Right forelimb (tissue), 1 donor: ENCODE measurements around the gene ZDHHC11.
"Not testable (repeated sequence)": the region's sequence is repeated elsewhere in the genome, so short reads cannot be mapped to it uniquely, and the experiment has no call there.

Source experiments
- DNase-seq: peaks from one replicate; pipeline ENCODE4 v3.0.0-alpha.2; 2018

The ZDHHC11 gene

GRCh38 chr5:878677-879076, 27.9 kb upstream of the ZDHHC11 start:
- DNase-seq = not testable (repeated sequence)

- no peak for DNase-seq
Measured at GRCh38 chr5:878125-878524, 27.3 kb upstream of the ZDHHC11 start.

- no peak for DNase-seq
Measured at GRCh38 chr5:876398-877365, 25.9 kb upstream of the ZDHHC11 start.

- DNase-seq = no peak
Measured at GRCh38 chr5:875931-876330, 25.1 kb upstream of the ZDHHC11 start.

GRCh38 chr5:873328-873727, 22.5 kb upstream of the ZDHHC11 start:
- no peak for DNase-seq

- no peak for DNase-seq
Measured at GRCh38 chr5:872301-872700, 21.5 kb upstream of the ZDHHC11 start.

- no peak for DNase-seq
Measured at GRCh38 chr5:871596-872298, 21.0 kb upstream of the ZDHHC11 start.

- no peak for DNase-seq
Measured at GRCh38 chr5:870956-871355, 20.2 kb upstream of the ZDHHC11 start.

- DNase-seq = no peak
Measured at GRCh38 chr5:868428-869135, 17.8 kb upstream of the ZDHHC11 start.

- no peak for DNase-seq
Measured at GRCh38 chr5:867300-867870, 16.6 kb upstream of the ZDHHC11 start.

GRCh38 chr5:865771-866170, 15.0 kb upstream of the ZDHHC11 start:
- DNase-seq = no peak

GRCh38 chr5:865168-865521, 14.4 kb upstream of the ZDHHC11 start:
- DNase-seq = no peak

GRCh38 chr5:864492-865167, 13.8 kb upstream of the ZDHHC11 start:
- no peak for DNase-seq

GRCh38 chr5:863244-863805, 12.5 kb upstream of the ZDHHC11 start:
- no peak for DNase-seq

- no peak for DNase-seq
Measured at GRCh38 chr5:862367-863243, 11.8 kb upstream of the ZDHHC11 start.

- DNase-seq = no peak
Measured at GRCh38 chr5:861442-862366, 10.9 kb upstream of the ZDHHC11 start.

- no peak for DNase-seq
Measured at GRCh38 chr5:860506-861150, 9.8 kb upstream of the ZDHHC11 start.

GRCh38 chr5:859798-860296, 9.1 kb upstream of the ZDHHC11 start:
- no peak for DNase-seq

- DNase-seq = no peak
Measured at GRCh38 chr5:859391-859790, 8.6 kb upstream of the ZDHHC11 start.
